Measurements from ENCODE around the gene MLXIP.
"Not testable (repeated sequence)": the region's sequence is repeated elsewhere in the genome, so short reads cannot be mapped to it uniquely, and the experiment has no call there.

Gene MLXIP

DNA sequence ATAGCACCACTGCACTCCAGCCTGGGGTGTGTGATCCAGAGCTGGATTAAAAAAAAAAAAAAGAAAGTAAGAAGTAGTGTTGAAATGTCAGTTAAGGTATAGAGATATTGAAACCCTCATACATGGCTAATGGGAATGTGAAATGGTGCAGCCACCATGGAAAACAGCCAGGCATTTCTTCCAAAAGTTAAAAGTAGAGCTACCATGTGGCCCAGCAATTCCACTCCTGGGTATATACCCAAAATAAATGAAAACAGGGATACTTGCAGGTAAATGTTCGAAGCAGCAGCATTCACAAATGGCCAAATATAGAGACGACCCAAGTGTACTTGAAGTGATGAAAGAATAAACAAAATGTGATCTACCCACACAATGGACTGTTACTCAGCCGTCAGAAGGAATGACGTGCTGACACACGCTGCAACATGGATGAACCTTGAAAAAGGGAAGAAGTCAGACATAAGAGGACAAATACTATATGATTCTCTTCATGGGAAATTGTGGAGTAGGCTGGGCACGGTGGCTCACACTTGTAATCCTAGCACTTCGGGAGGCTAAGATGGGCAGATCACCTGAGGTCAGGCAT lies 80.2 kb downstream of the MLXIP start:
- DNase-seq: no peak

DNA sequence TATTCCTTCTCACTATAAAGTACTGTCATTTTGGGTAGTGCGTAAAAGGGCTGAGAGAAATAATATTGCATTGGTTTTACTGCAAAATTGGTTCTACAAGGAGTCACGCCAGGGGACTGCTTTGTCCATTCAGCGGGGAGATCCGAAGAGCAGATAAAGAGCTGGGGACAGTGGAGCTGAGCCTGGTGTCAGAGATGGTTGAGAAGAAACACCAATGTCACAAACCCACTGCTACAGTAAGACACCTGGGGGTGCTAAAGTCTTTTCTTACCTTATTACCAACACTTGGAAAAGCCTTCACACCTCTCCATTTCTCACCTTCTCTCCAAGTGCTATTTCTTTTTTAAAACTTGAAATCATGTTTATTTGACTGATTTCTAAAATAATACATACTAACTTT lies 81.3 kb downstream of the MLXIP start:
- no peak for DNase-seq

DNA sequence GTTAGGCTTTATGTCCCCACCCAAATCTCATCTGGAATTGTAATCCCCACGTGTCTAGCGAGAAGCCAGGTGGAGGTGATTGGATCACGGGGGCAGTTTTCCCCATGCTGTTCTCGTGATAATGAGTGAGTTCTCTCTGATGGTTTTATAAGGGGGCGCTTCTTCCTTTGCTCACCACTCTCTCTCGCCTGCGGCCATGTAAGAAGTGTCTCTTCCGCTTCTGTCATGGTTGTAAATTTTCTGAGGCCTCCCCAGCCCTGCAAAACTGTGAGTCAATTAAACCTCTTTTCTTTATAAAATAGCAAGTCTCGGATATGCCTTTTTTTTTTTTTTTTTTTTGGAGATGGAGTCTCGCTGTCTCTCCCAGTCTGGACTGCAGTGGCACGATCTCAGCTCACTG lies 82.2 kb downstream of the MLXIP start:
- DNase-seq: no peak

DNA sequence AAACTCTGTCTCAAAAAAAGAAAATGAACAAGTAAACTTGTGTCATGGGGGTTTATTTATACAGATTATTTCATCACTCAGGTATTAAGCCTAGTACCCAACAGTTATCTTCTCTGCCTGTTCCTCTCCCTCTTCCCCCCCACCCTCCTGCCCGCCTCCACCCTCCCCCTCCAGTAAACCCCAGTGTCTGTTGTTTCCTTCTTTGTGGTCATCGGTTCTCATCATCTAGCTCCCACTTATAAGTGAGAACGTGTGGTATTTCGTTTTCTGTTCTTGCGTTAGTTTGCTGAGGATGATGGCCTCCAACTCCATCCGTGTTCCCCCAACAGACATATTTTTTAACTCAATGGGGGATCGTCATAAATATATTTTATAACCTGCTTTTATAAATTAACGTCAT lies 83.1 kb downstream of the MLXIP start:
- peak; percentile 13 to 51 for DNase-seq

DNA sequence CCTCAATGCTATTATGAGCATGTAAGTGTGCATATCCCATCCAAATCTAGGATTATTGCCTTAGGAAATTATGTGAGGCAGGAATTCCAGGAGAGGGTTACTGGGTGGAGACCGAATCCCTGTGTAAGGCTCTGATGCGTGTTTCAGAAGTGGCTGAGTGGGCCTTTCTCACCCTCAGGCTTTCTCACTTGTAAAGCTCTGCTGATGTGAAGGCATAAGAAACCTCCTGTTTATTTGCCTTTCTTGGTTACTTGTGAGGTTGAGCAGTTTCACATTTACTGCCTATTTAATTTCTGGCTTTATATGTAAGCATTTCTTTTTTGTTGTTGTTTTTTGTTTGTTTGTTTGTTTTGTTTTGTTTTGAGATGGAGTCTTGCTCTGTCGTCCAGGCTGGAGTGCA lies 84.4 kb downstream of the MLXIP start:
- DNase-seq: no peak

DNA sequence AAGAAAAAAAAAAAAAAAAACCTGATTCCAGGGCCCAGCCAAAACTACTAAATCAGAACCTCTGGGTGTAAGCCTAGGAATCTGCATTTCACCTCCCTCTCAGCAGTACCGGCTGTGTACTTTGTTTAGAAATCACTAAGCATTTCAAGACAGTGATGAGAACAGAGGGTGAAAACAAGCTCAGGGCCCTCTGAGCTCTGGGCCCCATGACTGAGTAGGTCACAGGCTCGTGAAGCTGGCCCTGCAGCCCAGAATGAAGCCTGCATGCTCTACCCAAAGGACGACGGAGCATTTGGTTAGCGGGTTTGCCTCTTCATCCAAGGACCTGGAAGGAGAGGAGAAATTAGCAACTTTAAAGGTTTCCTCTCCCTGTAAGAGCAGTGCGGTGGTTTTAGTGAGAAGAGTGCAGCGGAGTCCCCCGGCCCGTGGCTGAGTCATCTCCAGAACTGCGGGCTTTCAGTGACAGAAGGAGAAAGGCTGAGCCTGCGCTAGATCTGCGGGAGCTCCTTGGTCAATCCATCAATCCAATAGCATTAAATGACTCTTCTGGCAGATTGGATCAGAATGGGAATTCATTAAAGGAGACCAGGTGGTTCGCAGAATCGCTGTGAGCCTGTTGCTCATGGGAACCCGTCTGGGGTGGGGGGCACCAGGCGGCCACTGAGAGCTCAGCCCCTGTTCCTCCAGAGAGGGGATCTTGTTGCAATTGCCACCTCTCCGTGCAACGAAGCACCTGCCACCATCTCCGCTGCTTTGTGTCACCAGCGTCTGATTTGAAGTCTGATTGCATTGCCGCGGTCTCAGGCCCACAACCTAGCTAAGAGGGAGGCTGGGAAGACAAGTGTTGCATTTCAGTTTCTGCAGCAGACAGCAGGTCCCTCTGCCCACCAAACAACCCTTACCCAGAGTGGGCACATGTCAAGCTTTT lies 88.1 kb downstream of the MLXIP start:
- peak in 1 of 2 donors; percentile 38 for DNase-seq

DNA sequence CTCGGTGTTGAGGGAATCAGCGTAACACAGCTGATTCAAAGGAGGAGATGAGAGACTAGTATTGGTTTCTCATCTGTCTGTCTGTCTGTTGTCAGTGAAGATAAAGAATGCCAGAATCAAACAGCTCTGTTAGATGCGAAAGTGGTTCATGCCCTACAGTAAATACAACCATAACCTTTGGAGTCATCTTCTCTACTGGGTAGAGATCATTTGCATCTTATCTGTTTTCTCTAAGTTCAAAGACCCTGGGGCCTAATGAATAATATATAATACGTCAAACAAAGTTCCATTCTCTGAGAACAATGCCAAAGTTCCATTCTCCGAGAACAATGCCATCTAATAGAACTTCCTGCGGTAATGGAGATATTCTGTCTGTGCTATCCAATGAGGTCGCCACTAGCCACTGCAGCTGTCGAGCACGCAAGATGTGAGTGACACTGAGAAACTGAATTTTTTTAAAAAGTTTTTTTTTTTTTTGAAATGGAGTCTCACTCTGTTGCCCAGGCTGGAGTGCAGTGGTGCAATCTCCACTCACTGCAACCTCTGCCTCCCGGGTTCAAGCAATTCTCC lies 88.9 kb downstream of the MLXIP start:
- no peak for DNase-seq

DNA sequence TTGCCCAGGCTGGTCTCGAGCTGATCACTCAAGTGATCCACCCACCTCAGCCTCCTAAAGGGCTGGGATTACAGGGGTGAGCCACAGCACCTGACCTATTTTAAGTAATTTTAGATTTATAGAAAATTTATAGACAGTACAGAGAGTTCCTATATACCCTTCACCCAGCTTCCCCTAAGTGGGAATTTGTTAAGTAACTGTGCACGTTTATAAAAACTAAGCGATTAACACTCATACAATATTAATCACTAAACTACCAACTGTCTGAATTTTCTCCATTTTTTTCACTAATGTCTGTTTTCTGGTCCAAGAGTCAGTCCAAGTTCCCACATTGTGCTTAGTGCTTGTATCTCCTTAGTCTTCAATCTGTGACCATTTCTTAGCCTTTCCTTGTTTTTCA lies 89.9 kb downstream of the MLXIP start:
- DNase-seq: no peak

DNA sequence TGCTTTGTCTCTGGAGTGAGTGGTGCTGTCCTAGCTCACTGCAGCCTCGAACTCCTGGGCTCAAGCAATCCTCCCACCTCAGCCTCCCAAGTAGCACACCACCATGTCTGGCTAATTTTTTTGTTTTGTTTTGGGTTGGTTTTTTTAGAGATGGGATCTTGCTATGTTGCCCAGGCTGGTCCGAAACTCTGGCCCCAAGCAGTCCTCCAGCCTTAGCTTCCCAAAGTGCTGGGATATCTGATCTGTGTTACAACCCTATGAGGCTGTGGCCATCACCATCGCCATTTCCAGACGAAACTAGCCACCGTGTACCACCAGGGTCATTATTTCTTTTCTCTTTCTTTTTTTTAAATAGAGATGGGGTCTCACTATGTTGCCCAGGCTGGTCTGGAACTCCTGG lies 92.8 kb downstream of the MLXIP start:
- DNase-seq: no peak

DNA sequence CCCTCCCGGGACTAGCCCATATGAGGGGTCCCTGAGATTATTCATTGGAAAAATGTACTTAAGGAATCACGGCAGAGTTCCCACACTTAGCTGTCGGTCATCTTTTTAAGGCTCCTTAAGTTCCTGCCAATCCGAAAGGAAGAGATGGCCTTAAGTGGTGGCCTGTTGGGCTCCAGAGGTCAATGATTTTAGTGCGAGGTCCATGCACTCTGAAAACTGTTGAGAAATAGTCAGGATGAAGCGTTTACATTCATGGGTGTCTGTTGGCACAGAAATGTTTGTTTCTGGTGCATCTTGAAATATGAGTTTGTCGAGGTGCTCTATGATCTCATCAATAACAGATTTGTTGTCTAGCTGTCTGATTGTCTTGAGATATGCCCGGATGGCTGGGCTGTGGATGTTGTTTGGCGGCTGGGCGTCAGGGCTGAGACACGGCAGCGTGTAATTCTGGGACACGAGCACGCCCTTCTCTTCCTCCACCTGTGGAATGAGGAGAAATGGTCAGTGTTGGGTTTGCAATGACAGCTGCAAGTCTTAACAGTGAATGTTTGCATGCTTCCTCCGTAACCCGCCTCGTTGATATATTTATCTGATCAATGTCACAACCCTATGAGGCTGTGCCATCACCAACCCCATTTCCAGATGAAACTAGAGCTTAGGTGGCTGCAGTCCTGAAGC lies 93.8 kb downstream of the MLXIP start:
- no peak for DNase-seq

DNA sequence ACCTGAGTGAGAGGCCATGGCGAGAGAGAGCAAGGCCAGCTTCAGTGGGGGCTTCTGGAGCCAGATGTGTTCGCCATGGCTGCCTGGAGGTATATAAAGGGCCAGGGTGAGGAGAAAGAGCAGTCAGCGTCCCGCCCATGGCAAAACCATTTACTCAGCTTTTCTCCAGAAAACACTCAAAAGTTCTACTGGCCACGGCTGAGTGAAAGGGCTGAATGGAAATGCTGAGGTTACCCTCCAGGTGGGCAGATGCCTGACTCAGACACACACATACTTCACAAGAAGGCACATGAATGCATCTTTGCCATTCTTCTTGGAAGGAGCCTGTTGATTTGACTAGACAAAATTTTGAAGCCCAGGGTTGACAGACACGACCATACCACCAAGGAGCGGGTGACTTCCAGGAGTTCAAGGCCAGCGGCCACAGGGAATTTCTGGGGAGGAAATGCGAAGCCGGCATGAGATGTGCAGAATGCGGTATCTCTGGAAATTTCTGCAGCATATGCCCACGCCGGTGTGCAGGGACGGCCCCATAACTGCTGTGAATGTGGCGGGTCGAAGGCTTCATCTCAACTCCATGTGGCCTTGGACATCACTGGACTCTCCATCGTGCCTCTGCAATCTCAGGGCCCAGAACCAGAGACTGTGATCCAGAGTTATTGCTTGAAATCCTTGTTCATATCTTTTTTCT lies 95.7 kb downstream of the MLXIP start, which contains the start of gene IL31:
Gene IL31, minus strand, starts transcription at position 67 of the 691 bp plus-strand sequence. Its CDS starts 49 bp downstream, at position 18.
- DNase-seq: no peak

DNA sequence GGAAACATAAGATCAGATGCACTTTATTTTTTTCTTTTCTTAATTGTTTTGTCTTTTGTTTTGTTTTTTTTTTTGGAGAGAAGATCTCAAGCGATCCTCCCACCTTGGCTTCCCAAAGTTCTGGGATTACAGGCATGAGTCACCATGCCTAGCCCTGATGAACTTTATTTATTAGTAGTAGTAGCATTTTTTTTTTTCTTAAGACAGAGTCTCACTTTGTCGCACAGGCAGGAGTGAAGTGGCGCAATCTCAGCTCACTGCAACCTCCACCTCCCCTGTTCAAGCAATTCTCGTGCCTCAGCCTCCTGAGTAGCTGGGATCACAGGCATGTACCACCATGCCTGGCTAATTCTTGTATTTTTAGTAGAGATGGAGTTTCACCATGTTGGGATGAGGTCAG lies 97.9 kb downstream of the MLXIP start:
- DNase-seq: not testable (repeated sequence)

DNA sequence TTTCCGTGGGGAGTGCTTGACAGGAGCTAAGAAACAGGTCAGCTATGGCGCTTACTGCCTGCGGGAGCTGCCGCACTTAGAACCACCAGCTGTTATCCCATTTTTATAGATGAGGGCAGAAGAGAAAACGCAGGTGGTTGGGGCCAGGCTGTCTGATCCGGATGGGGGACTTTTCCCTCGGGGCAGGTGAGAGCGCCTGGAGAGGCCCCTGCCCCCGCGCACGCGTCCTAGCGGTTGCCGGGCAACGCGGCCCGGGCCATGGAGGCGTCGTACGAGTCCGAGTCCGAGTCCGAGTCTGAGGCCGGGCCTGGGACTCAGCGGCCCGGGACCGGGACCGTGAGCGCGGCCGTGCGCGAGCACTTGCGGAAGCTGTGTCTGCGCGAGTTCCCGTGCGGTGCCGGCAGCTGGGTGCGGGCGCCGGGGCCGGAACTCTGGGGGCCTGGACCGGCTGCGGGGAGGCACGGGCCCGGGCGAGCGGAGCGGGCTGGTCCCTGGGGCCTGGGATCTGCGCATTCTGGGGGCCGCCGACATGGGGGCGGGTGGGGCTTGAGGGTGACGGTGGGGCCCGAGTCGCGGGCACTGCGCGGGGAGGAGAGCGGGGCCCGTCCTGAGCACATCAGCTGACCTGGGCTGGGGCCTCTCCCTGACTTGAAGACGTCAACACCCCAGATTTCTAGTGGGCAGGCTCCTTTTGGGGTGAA lies 104.5 kb downstream of the MLXIP start, which contains the start of gene LRRC43:
Gene LRRC43, plus strand, starts transcription at position 237 of the 701 bp plus-strand sequence. Its CDS starts 22 bp downstream, at position 259.
- peak in 1 of 2 donors; percentile 33 for DNase-seq

DNA sequence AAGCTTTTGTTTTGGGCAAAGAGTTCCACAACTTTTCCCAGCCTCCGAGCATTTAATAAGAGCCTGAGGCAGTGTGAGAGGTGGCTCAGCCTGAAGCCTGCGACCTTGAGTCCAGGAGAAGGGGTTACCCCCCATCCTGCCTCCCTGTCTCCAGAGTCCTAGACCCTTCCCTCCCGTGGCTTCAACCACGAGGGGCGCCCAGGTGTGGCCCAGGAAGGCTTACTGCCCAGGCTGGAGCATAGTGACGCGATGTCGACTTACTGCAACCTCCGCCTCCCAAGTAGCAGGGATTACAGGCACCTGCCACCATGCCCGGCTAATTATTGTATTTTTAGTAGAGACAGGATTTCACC lies 105.0 kb downstream of the MLXIP start:
- no peak for DNase-seq

DNA sequence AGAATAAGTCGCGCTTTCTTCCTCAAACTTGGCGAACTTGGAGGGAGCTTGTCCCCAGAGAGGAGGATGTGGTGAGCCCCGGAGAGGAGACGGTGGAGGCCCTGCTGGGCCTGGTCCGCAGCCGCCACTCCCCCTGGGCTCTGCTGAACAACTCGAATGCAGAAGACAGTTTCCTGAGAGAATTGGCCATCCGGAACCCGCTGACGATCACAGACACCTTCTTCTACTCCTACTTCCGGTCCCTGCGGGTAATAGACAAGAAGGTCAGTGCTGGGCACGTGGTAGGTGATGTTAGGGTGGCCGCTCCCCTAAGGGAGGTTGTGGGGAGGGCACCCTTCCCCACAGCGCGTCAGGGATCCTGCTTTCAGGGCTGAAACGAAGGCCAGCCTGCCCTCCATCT lies 106.0 kb downstream of the MLXIP start:
- DNase-seq: peak in 1 of 2 donors; percentile 38

DNA sequence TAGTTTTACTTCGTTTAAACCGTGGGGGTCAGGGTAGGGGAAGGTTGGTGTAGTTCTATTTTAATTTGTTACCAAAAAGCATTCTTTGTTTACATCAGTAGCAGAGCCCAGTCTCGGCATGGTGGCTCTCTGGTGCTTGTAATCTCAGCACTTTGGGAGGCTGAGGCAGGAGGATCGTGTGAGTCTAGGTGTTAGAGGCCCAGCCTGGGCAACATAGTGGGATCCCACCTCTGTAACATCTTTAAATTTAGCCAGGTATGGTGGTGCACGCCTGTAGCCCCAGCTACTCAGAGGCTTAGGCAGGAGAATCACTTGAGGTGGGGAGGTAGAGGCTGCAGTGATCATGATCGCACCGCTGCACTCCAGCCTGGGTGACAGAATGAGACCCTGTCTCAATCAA lies 106.5 kb downstream of the MLXIP start:
- no peak for DNase-seq

DNA sequence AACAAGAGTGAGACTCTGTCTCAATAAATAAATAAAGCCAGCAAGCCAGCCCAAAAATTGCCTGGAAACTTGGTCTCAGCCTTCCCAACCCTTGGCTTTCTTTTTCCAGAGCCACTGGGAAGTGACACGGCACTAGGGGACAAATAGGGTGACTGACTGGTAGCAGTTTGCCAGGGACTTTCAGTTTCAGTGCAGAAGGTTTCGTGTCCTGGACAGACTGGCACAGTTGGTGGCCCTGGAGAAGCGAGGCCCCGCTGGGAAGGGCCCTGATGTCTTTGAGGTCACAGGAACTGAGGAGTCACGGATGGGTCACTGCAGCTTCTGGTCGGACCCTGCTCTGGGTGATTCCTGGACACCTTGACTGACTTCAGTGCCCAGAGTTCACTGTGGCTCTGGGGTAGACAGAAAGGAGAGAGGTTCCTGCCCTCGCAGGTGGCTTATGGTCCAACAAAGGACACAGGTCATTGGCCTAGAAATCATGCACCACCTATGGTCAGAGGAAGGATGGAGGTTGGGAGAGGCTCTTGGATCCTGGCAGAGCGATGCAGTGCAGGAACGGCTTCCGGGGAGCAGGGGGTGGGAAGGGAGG lies 107.0 kb downstream of the MLXIP start:
- no peak for DNase-seq

DNA sequence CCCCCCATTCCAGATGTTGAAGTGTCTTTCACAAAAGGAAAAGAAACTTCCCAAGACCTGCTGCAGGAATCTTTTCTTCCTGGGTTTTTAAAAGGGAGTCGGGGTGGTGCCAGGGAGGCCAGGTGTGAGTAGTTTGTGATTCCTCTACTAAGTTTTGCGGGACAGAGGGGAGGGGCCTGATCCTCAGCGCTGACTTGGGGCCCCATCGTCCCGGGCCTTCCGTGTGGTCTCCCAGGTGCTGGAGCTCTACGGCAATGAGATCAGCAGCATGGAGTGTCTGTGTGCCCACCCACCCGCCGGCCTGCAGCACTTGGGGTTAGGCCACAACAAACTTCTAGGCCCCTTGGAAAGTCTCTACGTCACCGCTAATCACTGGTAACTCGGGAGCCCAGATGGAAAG lies 108.9 kb downstream of the MLXIP start:
- DNase-seq: no peak

DNA sequence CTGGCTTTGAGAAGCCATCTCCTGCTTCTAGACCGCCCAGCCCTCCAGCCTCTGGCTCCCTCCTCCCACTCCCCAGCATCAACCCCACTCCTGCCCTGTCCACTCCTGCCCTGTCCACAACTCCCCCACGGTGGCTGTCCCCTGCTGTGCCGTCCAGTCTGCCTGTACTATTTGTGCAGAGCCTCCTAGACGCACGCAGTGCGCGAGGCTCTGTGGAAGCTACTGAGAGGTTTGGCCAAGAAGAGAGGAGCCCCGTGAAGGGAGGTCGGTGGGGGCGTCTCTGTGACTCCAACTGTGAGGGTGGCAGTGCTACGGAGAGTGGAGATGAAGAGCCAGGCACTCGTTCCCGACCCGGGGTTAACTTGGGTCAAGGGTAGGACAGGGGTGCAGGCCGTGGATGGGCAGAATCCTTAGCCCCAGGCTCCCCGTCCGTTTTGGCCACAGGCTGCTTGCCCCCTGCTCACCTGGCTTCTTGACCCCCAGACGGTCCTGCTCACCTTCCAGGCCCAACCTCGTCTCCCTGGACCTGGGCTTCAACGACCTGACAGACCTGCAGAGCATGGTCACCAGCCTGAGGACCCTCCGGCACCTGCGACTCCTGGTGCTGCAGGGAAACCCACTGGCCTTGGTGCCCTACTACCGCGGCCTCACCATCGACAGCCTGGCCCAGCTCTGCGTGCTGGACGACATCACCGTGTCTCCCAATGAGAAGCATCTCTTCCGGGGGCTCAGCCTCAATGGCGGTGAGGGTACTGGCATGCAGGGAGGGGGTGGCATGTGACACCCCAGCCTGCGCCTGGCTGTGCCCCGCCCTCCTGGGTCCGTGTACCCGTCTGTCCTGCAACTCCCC lies 111.3 kb downstream of the MLXIP start:
- DNase-seq: no peak

DNA sequence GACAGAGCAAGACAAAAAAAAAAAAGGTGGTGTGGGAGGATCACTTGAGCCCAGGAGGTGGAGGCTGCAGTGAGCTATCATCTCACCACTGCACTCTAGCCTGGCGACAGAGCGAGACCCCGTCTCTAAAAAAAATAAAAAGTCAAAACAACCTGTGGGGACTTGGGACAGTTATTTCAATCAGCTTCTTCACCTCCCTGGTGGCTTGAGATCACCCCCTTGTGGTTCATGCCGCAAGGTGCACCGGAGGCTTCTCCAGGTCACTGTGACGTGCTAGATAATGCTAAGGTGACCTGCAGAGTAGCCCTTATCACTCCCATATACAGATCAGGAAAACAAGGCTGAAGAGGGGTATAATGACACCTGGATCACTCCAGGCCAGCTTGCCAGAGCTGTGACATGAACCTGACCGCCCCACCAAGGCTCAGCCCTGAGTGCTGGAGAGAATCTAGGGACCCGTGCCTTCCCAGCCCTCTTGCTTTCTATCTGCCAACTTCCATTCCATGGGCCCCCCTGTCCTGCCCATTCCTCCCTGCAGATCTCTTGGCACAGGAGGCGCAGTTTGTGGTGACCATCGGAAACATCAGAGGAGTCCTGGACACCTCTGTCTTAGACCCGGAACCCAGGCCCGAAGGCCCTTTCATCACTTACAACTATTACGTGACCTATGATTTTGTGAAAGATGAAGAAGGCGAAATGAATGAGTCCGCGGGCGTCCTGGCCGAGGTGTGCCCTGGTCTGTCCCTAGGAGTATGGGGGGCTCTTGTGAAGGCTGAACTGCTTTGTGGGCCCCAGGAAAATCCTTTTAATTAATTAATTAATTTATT lies 112.5 kb downstream of the MLXIP start:
- DNase-seq: peak; percentile 73

All from CD4-positive, alpha-beta T cell treated with Interleukin-4 for 1 hour (primary cell).